ENCODE results near the gene GRIA1. TPM values are rescaled to one million over a fixed set of nuclear protein-coding genes. Genes with fewer than 3 reads are reported as not detected.

The GRIA1 gene
- total RNA-seq, 1 donor from 2014 or later, result not detected

- DNase-seq (ENCODE audit: low spot score, unreplicated experiment), result no peak
- H3K4me3 Mint-ChIP-seq (ENCODE audit: low read depth), result no peak overlapping the region
- H3K36me3 Mint-ChIP-seq (ENCODE audit: insufficient read depth), result no peaks in the 10 kb centered on the region
- no peaks in the 10 kb centered on the region for H3K4me1 Mint-ChIP-seq (ENCODE audit: low read depth)
- no peaks in the 10 kb centered on the region for H3K9me3 Mint-ChIP-seq (ENCODE audit: low read depth)
- TF ChIP-seq, protein P1, sequence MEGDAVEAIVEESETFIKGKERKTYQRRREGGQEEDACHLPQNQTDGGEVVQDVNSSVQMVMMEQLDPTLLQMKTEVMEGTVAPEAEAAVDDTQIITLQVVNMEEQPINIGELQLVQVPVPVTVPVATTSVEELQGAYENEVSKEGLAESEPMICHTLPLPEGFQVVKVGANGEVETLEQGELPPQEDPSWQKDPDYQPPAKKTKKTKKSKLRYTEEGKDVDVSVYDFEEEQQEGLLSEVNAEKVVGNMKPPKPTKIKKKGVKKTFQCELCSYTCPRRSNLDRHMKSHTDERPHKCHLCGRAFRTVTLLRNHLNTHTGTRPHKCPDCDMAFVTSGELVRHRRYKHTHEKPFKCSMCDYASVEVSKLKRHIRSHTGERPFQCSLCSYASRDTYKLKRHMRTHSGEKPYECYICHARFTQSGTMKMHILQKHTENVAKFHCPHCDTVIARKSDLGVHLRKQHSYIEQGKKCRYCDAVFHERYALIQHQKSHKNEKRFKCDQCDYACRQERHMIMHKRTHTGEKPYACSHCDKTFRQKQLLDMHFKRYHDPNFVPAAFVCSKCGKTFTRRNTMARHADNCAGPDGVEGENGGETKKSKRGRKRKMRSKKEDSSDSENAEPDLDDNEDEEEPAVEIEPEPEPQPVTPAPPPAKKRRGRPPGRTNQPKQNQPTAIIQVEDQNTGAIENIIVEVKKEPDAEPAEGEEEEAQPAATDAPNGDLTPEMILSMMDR (IDR thresholded peaks at IDR 0.05; ENCODE audit: unreplicated experiment), result no peak
- no peak overlapping the region for H3K27ac Mint-ChIP-seq
- H3K27me3 Mint-ChIP-seq, result peaks cover 2% of the 10 kb centered on the region
These were observed 142.3 kb downstream of the GRIA1 start for GRCh38 chr5:153632748-153633290.

GRCh38 chr5:153636670-153637451 is 146.4 kb downstream of the GRIA1 start:
- DNase-seq (ENCODE audit: low spot score, unreplicated experiment), result no peak
- TF ChIP-seq, protein P1 (IDR thresholded peaks at IDR 0.05; ENCODE audit: unreplicated experiment), result no peak
- H3K27me3 Mint-ChIP-seq, result peaks cover 2% of the 10 kb centered on the region
- no peaks in the 10 kb centered on the region for H3K9me3 Mint-ChIP-seq (ENCODE audit: low read depth)
- no peaks in the 10 kb centered on the region for H3K4me1 Mint-ChIP-seq (ENCODE audit: low read depth)
- no peak overlapping the region for H3K4me3 Mint-ChIP-seq (ENCODE audit: low read depth)
- H3K36me3 Mint-ChIP-seq (ENCODE audit: insufficient read depth), result no peaks in the 10 kb centered on the region
- H3K27ac Mint-ChIP-seq, result no peak overlapping the region

DNA sequence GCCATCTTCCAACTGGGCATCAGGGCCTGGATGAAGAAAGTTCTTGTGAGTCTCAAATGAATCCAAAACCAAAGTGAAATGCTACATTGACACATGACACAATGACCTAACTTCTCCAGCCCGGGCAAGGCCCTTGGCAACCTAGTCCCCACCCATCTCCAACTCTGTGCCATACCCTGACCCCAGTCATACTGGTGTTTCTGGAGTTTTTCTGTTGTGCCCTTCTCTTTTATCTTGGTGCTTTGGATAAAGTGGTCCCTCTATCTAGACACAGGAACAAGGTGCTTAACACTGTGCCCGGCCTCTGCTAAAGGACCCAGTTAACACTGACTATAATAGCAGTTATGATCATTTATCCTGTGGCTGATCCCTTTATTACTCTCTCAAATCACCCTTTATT is 149.8 kb downstream of the GRIA1 start:
- peaks cover 5% of the 10 kb centered on the region for H3K4me1 Mint-ChIP-seq (ENCODE audit: low read depth)
- H3K4me3 Mint-ChIP-seq (ENCODE audit: low read depth), result no peak overlapping the region
- no peak overlapping the region for H3K27ac Mint-ChIP-seq
- H3K36me3 Mint-ChIP-seq (ENCODE audit: insufficient read depth), result no peaks in the 10 kb centered on the region
- DNase-seq (ENCODE audit: low spot score, unreplicated experiment), result no peak
- no peaks in the 10 kb centered on the region for H3K9me3 Mint-ChIP-seq (ENCODE audit: low read depth)
- TF ChIP-seq, protein P1 (IDR thresholded peaks at IDR 0.05; ENCODE audit: unreplicated experiment), result no peak
- no peaks in the 10 kb centered on the region for H3K27me3 Mint-ChIP-seq

- TF ChIP-seq, protein P1 (IDR thresholded peaks at IDR 0.05; ENCODE audit: unreplicated experiment), result no peak
- DNase-seq (ENCODE audit: low spot score, unreplicated experiment), result no peak
- H3K27ac Mint-ChIP-seq, result no peak overlapping the region
- no peak overlapping the region for H3K4me3 Mint-ChIP-seq (ENCODE audit: low read depth)
- H3K9me3 Mint-ChIP-seq (ENCODE audit: low read depth), result no peaks in the 10 kb centered on the region
- no peaks in the 10 kb centered on the region for H3K36me3 Mint-ChIP-seq (ENCODE audit: insufficient read depth)
- H3K27me3 Mint-ChIP-seq, result no peaks in the 10 kb centered on the region
- H3K4me1 Mint-ChIP-seq (ENCODE audit: low read depth), result peaks cover 5% of the 10 kb centered on the region
These were observed 150.8 kb downstream of the GRIA1 start for GRCh38 chr5:153641183-153641688.

DNA sequence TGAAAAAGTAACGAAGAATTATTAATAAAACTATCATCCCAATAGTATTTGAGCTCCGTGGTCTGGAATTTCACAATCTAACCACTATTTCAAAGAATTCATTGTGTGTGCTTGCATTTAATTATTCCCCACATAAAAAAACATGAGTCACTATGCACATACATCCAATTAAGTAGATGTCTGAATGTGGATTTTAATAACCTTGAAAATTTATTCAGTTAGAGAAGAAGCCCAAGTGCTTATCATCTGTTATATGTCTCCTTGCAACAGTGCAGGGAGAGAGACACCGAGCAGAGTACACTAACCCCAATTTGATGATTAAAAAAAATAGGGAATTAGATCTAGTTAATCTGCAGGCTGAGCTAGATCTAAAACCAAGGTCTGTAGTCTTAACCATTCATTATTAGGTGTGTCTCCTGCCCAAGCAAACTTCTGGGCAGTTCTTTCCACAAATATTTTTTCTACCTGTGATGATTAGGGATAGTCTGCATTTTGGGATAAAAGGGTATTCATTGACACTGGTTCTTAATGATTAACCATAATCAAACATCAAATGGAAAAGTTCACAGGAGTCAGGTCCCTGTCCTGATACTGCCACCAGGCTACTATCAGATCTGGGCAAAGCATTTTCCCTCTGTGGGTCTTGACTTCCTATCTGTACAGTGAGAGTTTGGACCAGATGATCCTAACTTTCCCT is 164.2 kb downstream of the GRIA1 start:
- Mint-ChIP-seq H3K27me3 (no peaks in the 10 kb centered on the region), H3K9me3 (ENCODE audit: low read depth) (no peaks in the 10 kb centered on the region), H3K4me3 (ENCODE audit: low read depth) (no peak overlapping the region), H3K27ac (no peak overlapping the region), H3K36me3 (ENCODE audit: insufficient read depth) (no peaks in the 10 kb centered on the region), H3K4me1 (ENCODE audit: low read depth) (no peaks in the 10 kb centered on the region)
- DNase-seq (ENCODE audit: low spot score, unreplicated experiment), result no peak
- TF ChIP-seq, protein P1 (IDR thresholded peaks at IDR 0.05; ENCODE audit: unreplicated experiment), result no peak
